ENCODE data around the gene TSPOAP1.

DNA sequence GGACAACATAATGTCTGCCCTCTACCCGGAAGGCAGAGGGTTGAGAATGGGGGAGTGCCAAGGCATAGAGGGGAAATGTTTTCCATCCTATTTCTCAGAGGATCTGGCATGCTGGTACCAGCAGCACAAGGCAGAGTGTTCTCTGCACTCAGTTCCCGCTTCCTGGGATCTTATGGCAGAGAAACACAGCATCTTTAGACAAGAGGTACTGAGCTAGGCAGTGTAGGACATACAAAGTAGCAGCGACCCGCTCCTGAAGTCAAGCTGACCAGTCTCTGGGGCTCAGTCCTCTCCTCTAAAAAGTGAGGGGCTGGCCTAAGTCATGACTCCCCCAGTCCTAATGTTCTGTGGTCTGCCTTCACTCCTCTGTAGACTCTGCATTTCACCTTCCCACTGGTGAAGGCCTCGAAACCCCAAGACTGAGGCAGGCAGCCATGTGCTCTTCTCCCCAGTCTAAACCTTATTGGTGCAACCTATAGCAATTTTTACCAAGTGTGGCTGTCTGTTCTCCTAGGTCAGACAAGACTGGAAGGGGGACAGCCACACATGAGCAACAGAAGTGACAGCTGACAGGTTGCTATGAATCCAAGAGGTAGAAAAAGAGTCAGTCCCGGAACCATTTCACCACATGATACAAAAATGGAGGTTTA lies 11.3 kb upstream of the TSPOAP1 start:
- TF ChIP-seq RFX5 (IDR thresholded peaks at IDR 0.05; ENCODE audit: low read length): no peak
- TF ChIP-seq, protein P1, sequence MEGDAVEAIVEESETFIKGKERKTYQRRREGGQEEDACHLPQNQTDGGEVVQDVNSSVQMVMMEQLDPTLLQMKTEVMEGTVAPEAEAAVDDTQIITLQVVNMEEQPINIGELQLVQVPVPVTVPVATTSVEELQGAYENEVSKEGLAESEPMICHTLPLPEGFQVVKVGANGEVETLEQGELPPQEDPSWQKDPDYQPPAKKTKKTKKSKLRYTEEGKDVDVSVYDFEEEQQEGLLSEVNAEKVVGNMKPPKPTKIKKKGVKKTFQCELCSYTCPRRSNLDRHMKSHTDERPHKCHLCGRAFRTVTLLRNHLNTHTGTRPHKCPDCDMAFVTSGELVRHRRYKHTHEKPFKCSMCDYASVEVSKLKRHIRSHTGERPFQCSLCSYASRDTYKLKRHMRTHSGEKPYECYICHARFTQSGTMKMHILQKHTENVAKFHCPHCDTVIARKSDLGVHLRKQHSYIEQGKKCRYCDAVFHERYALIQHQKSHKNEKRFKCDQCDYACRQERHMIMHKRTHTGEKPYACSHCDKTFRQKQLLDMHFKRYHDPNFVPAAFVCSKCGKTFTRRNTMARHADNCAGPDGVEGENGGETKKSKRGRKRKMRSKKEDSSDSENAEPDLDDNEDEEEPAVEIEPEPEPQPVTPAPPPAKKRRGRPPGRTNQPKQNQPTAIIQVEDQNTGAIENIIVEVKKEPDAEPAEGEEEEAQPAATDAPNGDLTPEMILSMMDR (IDR thresholded peaks at IDR 0.05): no peak
- TF ChIP-seq YY1 (IDR thresholded peaks at IDR 0.05; ENCODE audit: low read depth): no peak
- no peak for TF ChIP-seq GABPA (IDR thresholded peaks at IDR 0.05; ENCODE audit: low read depth)
- no peak for TF ChIP-seq MXI1 (IDR thresholded peaks at IDR 0.05; ENCODE audit: low read depth, low read length)
- no peak for TF ChIP-seq RAD21 (IDR thresholded peaks at IDR 0.05; ENCODE audit: low read length)
- TF ChIP-seq MEF2A (IDR thresholded peaks at IDR 0.05; ENCODE audit: borderline replicate concordance, low read depth): no peak
- no peak for TF ChIP-seq EZH2phosphoT487 (IDR thresholded peaks at IDR 0.05; ENCODE audit: borderline replicate concordance, low read depth)
- no peak for TF ChIP-seq POLR2AphosphoS5 (IDR thresholded peaks at IDR 0.05; ENCODE audit: low read depth, low read length)

All from SK-N-SH (cell line).